CD14-positive monocyte (primary cell): ENCODE measurements around the gene NTM. TPM values are rescaled to one million over a fixed set of nuclear protein-coding genes. Genes with fewer than 3 reads are reported as not detected.

Experiments
- DNase-seq, 3 donors: peaks; one replicate each; pipeline ENCODE4 v3.0.0-alpha.2; 2011 to 2022
- H2AFZ ChIP-seq: 2 replicates; pipeline ENCODE4 v1.6.0; 2012; ENCODE audit warnings: mild to moderate bottlenecking, low read depth, low read length, inconsistent platforms; ENCODE audit not compliant: insufficient read depth, poor library complexity, severe bottlenecking
- H3K27ac ChIP-seq, 2 donors: 1 replicate in 1 of 2; 2 replicates in 1 of 2; pipeline ENCODE4 v1.5.1; 2012 to 2013; ENCODE audit warnings: low read length in 2 of 2, control low read depth in 1 of 2, inconsistent platforms in 1 of 2, low read depth in 1 of 2, mild to moderate bottlenecking in 1 of 2
- H3K27me3 ChIP-seq, 2 donors: one replicate each; pipeline versions ENCODE4 v1.6.0 to v1.6.1; 2011 to 2013; ENCODE audit warnings: low read length in 2 of 2; ENCODE audit not compliant: control insufficient read depth in 2 of 2, insufficient read depth in 2 of 2
- H3K36me3 ChIP-seq, 2 donors: replicated peaks in 1 of 2; 1 replicate in 1 of 2; 2 replicates in 1 of 2; pipeline versions ENCODE4 v1.5.1 to v1.6.1; 2012 to 2013; ENCODE audit warnings: low read length in 2 of 2, control low read depth in 1 of 2, inconsistent platforms in 1 of 2, mild to moderate bottlenecking in 1 of 2; ENCODE audit not compliant: insufficient read depth in 2 of 2, control insufficient read depth in 1 of 2
- H3K4me1 ChIP-seq, 2 donors: 1 replicate in 1 of 2; 2 replicates in 1 of 2; pipeline versions ENCODE4 v1.5.1 to v1.6.1; 2012 to 2013; ENCODE audit warnings: low read length in 2 of 2, control low read depth in 1 of 2, inconsistent platforms in 1 of 2, mild to moderate bottlenecking in 1 of 2, moderate library complexity in 1 of 2; ENCODE audit not compliant: insufficient read depth in 2 of 2, control insufficient read depth in 1 of 2
- H3K4me2 ChIP-seq: replicated peaks from 2 replicates; pipeline ENCODE3; 2012; ENCODE audit warnings: low read length, moderate library complexity, mild to moderate bottlenecking; ENCODE audit not compliant: poor library complexity, severe bottlenecking; ENCODE audit errors: extremely low read depth
- H3K4me3 ChIP-seq, 3 experiments: fragments of 200-600 bp in 1 of 3; sonication (generic) in 1 of 3; replicated peaks in 1 of 3; 1 replicate in 2 of 3; 2 replicates in 1 of 3; pipeline ENCODE4 v1.5.1; 2011 to 2013; ENCODE audit warnings: low read length in 3 of 3, mild to moderate bottlenecking in 3 of 3, control low read depth in 2 of 3, low read depth in 2 of 3, inconsistent platforms in 1 of 3, moderate library complexity in 1 of 3
- H3K79me2 ChIP-seq: 2 replicates; pipeline ENCODE4 v1.6.0; 2012; ENCODE audit warnings: mild to moderate bottlenecking, control low read depth, inconsistent platforms, low read length, moderate library complexity; ENCODE audit not compliant: insufficient read depth
- H3K9ac ChIP-seq: 2 replicates; pipeline ENCODE4 v1.6.0; 2017; ENCODE audit warnings: low read length, mild to moderate bottlenecking; ENCODE audit not compliant: insufficient read depth, poor library complexity, severe bottlenecking
- H3K9me3 ChIP-seq, 2 donors: replicated peaks in 1 of 2; 1 replicate in 1 of 2; 2 replicates in 1 of 2; pipeline versions ENCODE4 v1.5.1 to v1.6.1; 2012 to 2013; ENCODE audit warnings: low read length in 2 of 2, control low read depth in 1 of 2; ENCODE audit not compliant: control insufficient read depth in 1 of 2, insufficient read depth in 1 of 2
- H4K20me1 ChIP-seq: 2 replicates; pipeline ENCODE4 v1.6.0; 2012; ENCODE audit warnings: mild to moderate bottlenecking, low read length, control low read depth, moderate library complexity; ENCODE audit not compliant: insufficient read depth
- H3K27ac Mint-ChIP-seq, 7 donors: one replicate each; pipeline ENCODE4 v1.8.0; 2020; ENCODE audit warnings: mild to moderate bottlenecking in 7 of 7, mixed read lengths in 7 of 7, moderate library complexity in 6 of 7, inconsistent platforms in 2 of 7
- H3K27me3 Mint-ChIP-seq, 3 donors: one replicate each; pipeline ENCODE4 v1.8.0; 2021 to 2022; ENCODE audit warnings: low read depth in 3 of 3, mild to moderate bottlenecking in 3 of 3, mixed read lengths in 3 of 3, moderate library complexity in 3 of 3, inconsistent platforms in 1 of 3
- H3K36me3 Mint-ChIP-seq, 2 donors: one replicate each; pipeline ENCODE4 v1.8.0; 2020; ENCODE audit warnings: mixed read lengths in 2 of 2, inconsistent platforms in 1 of 2, mild to moderate bottlenecking in 1 of 2
- H3K4me1 Mint-ChIP-seq: one replicate; pipeline ENCODE4 v1.8.0; 2020; ENCODE audit warnings: mild to moderate bottlenecking, mixed read lengths
- H3K4me3 Mint-ChIP-seq, 2 donors: one replicate each; pipeline ENCODE4 v1.8.0; 2020; ENCODE audit warnings: mild to moderate bottlenecking in 2 of 2, mixed read lengths in 2 of 2, moderate library complexity in 1 of 2
- H3K9me3 Mint-ChIP-seq, 7 donors: one replicate each; pipeline ENCODE4 v1.8.0; 2020 to 2022; ENCODE audit warnings: mixed read lengths in 7 of 7, mild to moderate bottlenecking in 6 of 7, moderate library complexity in 6 of 7, inconsistent platforms in 2 of 7
- WGBS: methylation state at CpG from one replicate; pipeline ENCODE4 v1.1.5; 2013; ENCODE audit warnings: missing lambda C conversion rate; ENCODE audit not compliant: insufficient coverage; 5-methylcytosine and 5-hydroxymethylcytosine counted together
- intact Hi-C, 2 donors: fragments of 100-400 bp; cut with micrococcal nuclease; formaldehyde crosslinking; loops; one replicate each; pipeline versions ENCODE4 v1.15.0 to v1.15.1; 2023
- polyA plus RNA-seq, 3 donors: library from polyadenylated mRNA; depleted of rRNA in 1 of 3; unstranded in 2 of 3; stranded (reverse) in 1 of 3; fragments of 300-500 nt in 2 of 3; fragments of >200 nt in 1 of 3; fragmentation: Illumina TruSeq in 2 of 3; gene quantifications; 1 replicate in 2 of 3; 2 replicates in 1 of 3; pipeline ENCODE4 v1.2.3, GENCODE V29; 2012 to 2021
- TF ChIP-seq, protein P1 (sequence below): fragments of 200-600 bp; IDR thresholded peaks from one replicate; pipeline ENCODE4 v1.8.0; 2022; ENCODE audit warnings: antibody characterized with exemption, mild to moderate bottlenecking

NTM gene
- polyA plus RNA-seq, 3 donors, result not detected

- Histone ChIP-seq H3K9me3 (no peaks in the 10 kb centered on the region), H2AFZ (no peak overlapping the region), H3K27ac (no peak overlapping the region), H3K36me3 (no peaks in the 10 kb centered on the region), H3K27me3 (no peaks in the 10 kb centered on the region), H4K20me1 (no peaks in the 10 kb centered on the region), H3K4me1 (no peaks in the 10 kb centered on the region), H3K4me3 (no peak overlapping the region), H3K79me2 (no peaks in the 10 kb centered on the region), H3K9ac (no peak overlapping the region), H3K4me2 (no peak overlapping the region)
- TF ChIP-seq, protein P1, sequence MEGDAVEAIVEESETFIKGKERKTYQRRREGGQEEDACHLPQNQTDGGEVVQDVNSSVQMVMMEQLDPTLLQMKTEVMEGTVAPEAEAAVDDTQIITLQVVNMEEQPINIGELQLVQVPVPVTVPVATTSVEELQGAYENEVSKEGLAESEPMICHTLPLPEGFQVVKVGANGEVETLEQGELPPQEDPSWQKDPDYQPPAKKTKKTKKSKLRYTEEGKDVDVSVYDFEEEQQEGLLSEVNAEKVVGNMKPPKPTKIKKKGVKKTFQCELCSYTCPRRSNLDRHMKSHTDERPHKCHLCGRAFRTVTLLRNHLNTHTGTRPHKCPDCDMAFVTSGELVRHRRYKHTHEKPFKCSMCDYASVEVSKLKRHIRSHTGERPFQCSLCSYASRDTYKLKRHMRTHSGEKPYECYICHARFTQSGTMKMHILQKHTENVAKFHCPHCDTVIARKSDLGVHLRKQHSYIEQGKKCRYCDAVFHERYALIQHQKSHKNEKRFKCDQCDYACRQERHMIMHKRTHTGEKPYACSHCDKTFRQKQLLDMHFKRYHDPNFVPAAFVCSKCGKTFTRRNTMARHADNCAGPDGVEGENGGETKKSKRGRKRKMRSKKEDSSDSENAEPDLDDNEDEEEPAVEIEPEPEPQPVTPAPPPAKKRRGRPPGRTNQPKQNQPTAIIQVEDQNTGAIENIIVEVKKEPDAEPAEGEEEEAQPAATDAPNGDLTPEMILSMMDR, result no peak
- DNase-seq, result no peak
- no peak overlapping the region for H3K27ac Mint-ChIP-seq
- WGBS, result 85% methylated on average over 5 of the region's 11 CpGs
- H3K4me1 Mint-ChIP-seq, result no peaks in the 10 kb centered on the region
- intact Hi-C loops, result loop anchor here (5.0 to 10.0 kb wide), 2 partner anchors 751 to 753 kb away; no protein-coding TSS in a partner anchor
- H3K36me3 Mint-ChIP-seq, result no peaks in the 10 kb centered on the region
- H3K27me3 Mint-ChIP-seq, result peaks cover 1 to 3% (median 2%) of the 10 kb centered on the region in 3 donors
- H3K4me3 Mint-ChIP-seq, result no peak overlapping the region
- H3K9me3 Mint-ChIP-seq, result no peaks in the 10 kb centered on the region
These were observed 304.9 kb downstream of the NTM start for GRCh38 chr11:131675121-131675888.

DNA sequence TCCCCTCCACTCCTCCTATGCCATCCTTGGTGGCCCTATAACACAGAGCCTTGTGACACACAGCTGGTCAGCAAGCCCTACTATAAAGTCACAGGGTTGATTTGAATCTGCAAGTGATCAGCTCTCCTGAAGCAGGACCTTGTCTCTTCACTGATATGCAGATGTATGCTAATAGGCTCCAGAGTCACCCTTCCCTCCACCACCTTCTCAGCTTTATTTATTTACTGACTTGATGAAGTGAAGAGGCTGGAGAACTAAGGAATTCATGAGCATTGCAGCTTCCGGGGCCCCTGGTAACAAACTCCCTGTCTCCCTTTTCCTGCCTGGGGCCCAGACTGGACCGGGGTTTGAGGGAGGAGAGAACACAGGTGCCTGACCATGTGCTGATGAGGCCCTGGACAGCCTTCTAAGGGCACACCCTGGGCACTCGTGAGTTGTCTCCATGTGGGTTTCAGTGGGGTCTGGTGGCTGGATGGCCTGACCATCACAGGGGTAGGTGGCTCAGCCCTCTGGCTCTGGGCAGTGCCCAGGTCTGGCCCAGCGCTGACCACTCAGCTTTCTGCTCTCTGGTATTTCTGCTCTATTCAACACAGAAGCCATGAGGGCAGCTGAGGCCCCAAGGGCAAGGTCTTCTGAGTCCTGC, 307.5 kb downstream of the NTM start:
- no peak overlapping the region for H3K4me2 ChIP-seq
- Mint-ChIP-seq H3K27ac (no peak overlapping the region), H3K9me3 (no peaks in the 10 kb centered on the region), H3K27me3 (peaks cover 1 to 2% (median 2%) of the 10 kb centered on the region in 3 donors), H3K36me3 (no peaks in the 10 kb centered on the region), H3K4me3 (no peak overlapping the region), H3K4me1 (no peaks in the 10 kb centered on the region)
- H3K36me3 ChIP-seq, result no peaks in the 10 kb centered on the region
- no peaks in the 10 kb centered on the region for H3K9me3 ChIP-seq
- no peaks in the 10 kb centered on the region for H3K4me1 ChIP-seq
- TF ChIP-seq, protein P1, result no peak
- no peak overlapping the region for H2AFZ ChIP-seq
- no peak overlapping the region for H3K9ac ChIP-seq
- H3K79me2 ChIP-seq, result no peaks in the 10 kb centered on the region
- DNase-seq, result no peak
- 64% methylated on average over 2 of the region's 4 CpGs for WGBS
- no peaks in the 10 kb centered on the region for H4K20me1 ChIP-seq
- H3K27me3 ChIP-seq, result no peaks in the 10 kb centered on the region
- H3K27ac ChIP-seq, result no peak overlapping the region
- no peak overlapping the region for H3K4me3 ChIP-seq
- intact Hi-C loops, result loop anchor here (5.0 to 10.0 kb wide), 2 partner anchors 753 to 756 kb away; no protein-coding TSS in a partner anchor
